IPS DF 4.7 (cell line): ENCODE results near the gene FAM181A.

Experiments
- DNase-seq: peaks from one replicate; pipeline ENCODE4 v3.0.0-alpha.2; 2013; ENCODE audit warnings: low spot score; ENCODE audit errors: extremely low read depth

The FAM181A gene

DNA sequence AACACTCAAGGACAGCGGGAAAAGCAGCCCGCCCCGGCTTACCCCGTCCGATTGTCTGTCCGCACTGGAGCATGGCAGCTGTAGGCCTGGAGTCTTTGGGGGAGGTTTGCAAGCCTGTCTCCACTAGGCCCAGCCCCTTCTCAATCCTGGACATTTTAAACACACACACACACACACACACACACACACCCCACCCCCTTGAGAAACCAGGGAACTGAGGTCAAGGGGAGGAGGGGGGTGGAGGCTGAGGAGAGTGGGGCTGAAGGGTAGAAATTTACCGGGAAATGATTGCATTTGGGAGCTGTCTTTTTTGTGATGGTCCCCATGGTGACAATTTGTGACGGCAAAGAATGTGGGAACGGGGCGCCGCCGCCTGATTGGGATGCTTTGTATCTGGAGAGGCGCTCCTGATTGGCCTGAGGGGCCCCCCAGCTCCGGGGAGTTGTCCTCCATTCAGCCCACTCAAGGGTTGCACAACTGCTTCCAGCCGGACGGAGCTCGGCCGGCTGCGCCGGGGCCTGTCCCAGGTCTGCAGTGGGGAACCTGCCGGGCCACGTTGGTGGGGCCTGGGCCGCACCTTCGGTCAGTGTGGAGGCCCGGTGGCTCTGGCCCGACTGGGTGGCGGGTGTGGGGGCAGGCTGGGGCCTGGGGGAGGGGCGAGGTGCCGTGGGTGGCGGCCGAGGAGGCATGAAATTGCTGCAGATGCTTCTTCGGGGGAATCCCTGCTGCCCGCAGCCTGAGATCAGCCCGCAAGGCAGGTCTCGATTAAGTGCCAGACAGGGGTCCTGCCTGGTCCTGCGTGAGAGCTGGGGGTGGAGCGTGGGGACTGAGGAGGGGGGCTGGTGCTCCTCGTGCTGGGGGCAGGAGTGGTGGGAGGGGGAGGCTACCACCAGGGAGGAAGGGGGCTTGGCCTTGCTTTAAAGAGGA, at the start of gene FAM181A:
Gene FAM181A, plus strand, starts transcription at position 472 of the 927 bp plus-strand sequence. CDS start 942 bp downstream, outside the sequence.
- DNase-seq = no peak

DNA sequence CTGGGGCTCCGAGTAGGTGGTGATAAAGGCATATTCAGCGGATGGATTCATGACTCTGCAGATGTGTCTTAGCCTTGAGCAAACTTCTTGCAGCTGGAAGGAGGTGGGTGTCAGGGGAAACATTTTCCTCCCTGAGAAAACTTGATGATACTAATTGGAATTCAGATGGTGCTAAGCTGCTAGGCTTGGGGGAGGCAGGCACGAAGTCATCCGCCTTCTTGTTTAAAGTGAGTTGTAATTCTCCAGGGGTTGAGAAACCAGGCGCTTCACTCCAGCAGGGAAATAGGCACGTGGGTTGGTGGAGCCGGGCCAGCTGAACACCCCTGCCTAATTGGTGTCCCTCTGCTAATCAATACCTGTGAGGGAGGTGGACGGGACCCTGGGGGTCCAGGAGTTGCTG, 48.9 kb upstream of the FAM181A start:
- DNase-seq = no peak

DNA sequence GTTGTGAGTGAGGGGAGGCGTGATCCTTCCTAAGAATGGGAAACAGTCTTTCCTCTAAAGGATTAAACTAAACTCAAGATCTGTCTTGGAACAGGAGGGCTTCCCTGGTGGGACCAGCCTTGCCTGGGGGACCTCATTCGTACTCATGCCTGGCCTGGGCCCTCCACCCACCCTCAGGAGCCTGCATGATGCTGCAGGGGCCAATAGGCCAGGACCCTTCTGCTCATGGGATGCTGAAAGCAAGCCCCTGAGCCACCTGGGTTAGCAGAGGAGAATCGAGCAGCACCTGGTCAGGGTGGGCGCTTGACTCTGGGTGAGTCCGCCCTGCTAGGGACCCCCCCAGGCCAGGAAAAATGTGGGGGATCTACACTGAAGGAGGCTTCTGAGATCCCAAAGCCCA, 48.3 kb upstream of the FAM181A start:
- DNase-seq = no peak

DNA sequence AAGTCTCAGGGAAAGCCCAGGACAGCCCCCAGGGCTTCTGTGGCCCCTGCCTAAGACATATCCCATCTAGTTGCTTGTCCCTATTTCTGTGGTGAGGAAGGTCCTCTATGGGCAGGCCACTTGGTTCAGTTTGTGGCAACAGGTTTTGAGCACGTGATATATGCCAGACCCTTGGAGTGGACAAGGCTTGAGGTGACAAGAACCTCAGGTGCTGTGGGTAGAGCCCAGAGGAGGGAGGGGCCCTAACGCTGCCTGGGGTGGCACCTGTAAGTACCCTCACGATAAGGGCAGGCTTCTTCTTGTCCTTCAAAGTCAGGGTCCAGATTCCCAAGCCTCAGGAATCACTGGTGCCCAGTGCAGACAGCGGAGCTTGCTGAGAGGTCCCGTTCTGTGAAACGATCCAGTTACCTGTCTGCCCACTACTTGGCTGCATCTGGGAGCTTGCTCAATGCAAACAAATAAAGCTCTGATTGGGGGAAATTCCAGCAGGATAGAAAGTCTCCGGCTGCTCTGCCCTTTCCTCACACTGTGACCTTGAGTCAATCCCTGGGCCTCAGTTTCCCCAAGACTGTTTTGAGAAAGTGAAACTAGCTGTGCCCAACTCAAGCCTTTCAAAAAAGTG, 47.7 kb upstream of the FAM181A start:
- DNase-seq = no peak

DNA sequence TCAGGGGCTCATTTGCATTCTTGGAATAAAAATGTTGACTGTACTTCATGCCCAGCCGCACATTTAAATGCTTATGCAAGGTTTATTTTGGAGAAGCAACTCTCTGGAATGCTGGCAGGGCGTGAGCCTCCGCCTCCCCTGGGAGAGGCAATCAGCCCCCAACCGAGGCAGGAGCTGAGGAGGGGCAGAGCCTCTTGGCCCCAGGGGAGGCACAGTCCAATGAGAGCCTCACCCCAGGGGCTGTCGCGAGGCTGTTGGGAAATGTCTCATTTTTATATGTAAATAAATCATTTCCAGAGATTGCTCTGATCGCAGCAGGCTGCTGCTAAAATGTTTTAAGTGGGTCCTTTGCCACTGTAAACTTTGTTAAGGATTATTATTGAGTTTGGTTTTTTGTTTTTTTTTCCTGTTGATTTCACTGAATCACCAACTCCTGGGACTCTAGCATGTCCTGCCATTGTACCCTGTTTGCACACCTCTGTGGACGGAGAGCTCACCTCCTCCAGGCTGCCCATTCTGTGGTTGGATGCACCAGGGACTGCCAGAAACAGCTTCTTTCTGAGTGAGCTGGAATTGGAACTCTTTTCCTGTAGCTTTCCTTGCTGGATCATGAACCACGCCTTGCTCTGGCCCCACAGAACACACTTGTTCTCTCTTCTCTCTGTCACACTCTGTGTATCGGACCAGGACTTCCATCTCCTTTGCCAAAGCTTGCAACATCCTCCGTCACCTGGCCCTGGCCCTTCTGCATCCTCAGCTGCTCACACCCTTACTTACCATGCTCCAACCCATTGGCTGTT, 46.9 kb upstream of the FAM181A start:
- DNase-seq = no peak

DNA sequence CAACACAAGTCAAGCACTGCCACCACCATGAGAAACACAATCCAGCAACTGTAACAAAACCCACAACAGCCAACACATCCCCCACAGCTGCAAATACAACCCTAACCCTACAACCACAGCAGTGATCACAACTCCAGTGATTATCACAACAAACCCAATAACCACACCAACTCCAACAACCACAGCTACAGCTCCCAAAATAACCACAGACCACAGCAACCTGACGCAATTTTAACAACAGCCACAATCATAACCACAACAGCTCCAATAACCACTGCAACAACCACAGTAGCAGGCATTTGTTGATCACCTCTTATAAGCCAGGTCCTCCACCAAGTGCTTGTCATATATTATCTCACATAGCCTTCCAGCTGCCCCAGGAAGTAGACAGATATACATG, 42.2 kb upstream of the FAM181A start:
- no peak for DNase-seq

DNA sequence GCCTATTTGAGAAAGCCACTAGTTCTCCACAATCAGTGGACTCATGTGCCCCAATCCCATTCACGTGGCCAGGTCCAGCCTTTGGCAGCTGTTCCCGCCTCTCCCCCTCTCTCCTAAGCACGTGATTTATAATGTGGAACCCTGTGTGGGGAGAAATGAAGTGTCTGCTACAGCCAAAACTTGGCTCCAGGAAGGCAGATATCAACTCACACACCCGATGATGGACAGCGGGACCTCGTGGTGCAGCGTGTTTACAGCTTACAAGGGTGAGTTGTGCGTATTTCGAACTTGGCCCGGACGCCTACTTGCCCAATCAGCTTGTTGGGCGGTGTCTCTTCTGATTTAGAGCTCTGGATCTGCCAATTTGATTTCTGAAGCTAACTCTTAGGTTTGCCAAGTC, 38.1 kb upstream of the FAM181A start:
- DNase-seq = no peak

DNA sequence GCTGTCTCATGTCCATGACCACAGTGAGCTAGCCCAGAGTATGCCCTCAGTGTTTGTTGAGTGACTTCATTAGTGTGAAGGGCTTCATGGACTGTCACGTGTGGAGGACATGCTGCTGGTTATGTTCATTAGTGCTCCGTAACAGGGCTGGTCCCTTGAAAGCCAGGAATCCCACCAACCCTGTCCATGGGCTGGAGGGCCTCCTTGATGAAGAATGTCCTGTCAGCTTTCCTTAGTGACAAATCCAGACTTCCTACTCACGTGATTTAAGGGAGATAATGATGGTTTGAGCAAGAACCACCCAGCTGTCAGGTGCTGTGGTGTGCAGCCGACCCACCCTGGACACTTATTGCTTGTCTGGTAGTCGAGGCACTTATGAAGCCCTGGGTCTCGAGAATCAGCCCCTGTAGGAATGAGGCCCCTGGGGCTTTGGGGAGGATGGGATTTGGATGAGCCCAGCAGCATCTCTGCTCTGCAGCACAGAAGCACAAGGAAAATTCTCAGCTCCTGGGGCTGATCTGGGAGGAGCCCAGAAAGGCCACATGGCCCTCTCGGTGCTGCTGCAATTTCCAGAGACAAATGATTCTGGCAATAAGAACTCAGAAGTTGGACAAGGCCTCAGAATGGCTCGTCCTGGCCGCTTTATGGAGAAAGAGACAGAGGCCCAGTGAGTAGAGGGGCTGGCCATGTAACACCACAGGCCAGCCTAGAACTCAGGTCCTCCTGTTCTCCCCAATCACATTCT, 37.2 kb upstream of the FAM181A start:
- no peak for DNase-seq

DNA sequence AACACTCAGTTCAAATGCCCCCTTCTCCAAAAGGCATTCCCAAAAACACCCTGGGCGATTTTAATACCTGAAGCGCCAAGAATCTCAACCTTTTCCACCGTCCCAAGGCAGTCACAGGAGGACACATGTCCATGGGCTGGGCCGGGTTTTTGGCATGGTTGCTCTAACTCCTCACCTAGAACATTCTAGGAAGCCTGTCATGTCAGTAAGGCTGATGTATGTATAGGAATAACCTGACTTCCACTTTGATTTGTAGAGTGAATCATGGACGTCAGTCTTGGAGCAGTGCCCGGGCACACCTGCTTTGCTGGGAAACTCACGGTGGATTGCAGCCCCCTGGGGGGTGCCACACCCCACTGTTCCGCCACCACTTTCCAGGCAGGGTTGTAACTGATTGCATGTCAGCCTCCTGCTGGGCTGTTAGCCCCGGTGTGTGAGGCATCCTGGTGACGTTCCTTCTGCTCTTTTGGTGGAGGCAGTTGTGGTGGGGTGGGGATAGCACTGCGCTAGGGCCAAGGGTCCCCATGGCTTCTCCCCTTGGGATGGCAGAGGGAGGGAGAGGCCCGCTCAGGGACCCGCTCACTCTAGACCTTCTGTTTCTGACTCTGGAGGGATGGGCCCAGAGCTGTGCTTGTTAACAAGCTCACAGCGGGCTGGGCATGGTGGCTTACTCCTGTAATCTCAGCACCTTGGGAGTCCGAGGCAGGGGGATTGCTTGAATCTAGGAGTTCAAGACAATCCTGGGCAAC, 35.2 kb upstream of the FAM181A start:
- no peak for DNase-seq

DNA sequence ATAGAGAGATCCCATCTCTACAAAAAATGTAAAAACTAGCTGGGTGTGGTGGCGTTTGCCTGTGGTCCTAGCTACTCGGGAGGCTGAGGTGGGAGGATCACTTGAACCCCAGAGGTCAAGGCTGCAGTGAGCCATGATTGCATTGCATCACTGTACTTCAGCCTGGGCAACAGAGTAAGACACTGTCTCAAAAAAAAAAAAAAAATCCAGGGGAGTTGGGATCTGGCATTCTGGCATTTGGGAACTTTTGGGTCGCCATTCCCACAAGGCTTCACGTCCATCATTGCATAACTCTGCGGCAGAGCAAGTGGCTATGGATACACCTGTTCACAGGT, 34.7 kb upstream of the FAM181A start:
- DNase-seq = no peak

DNA sequence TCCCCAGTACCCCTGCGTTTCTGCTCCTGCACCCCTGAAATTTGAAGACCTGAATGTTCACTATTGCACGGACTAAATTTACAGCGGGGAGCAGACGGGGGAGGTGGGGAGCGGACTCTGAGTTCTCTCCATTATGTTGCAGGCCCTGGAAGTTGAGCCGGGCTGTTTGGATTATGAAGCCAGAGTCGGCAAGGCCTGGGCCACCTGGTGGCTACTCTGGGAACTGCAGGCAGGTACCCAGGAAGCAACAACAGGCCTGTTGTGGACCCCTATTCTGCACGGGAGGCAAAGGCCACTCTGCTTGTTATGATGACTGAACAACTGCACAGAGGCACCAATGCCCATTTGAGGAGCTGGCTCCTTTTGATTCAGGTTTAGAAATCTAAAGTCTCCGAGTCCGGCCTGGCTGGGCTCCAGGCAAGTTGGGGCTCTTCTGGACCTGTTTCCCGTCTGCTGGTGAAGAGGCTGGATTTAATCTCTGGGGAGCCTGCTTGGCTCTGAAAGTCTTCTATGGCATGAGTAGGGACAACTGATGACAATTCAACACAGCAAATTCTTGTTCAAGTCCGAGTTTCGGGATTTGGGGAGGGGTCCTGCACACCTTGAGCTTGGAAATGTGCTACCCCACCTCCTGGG, 34.1 kb upstream of the FAM181A start:
- DNase-seq = no peak

DNA sequence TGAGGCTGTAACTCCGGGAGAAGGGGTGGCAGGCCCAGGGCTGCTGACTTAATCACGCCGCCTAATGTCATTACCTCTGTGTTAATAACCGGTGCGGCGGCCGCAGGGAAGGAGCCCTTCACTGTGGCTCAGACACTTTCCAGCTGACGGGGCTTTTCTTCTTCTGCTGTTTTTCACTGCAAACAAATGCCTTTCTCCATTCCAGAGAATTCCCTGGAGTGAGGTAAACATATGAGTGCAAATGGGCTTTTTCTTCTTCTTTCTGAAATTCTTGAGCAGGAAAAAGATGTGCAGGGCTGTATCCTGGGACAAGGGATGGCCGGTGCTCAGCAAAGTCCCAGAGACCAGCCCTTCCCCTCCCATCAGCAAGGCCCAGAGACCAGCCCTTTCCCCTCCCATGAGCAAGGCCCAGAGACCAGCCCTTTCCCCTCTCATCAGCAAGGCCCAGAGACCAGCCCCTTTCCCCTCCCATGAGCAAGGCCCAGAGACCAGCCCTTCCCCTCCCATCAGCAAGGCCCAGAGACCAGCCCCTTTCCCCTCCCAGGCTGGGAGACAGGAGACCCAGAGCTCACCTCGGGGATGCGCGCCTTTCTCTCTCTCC, 33.4 kb upstream of the FAM181A start:
- no peak for DNase-seq

DNA sequence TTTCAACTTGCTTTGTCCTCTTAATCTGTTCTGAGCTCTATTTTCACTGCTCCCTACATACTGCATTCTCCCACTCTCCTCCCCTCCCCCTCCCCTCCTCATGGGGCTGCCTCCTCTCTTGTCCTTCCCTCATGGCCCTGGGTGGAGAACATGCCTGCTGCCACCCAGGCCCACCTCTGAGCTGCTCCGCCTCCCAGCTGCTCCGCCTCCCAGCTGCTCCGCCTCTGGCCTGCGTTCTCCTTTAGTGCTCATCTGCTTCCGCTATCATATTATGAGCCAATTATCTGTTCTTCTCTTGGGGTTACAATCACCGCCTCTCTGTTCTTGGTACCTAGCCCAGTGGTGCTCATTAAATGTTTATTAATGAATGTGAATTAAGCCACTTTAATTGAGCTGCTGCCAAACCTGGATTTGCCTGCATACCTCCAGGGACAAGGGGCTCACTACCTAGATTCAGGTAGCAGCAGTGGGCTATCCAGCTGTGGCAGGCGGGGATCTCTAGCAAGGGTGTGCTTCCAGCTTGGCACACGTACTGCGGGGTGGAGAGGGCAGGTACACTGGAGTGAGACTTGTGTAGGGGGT, 32.0 kb upstream of the FAM181A start:
- no peak for DNase-seq

DNA sequence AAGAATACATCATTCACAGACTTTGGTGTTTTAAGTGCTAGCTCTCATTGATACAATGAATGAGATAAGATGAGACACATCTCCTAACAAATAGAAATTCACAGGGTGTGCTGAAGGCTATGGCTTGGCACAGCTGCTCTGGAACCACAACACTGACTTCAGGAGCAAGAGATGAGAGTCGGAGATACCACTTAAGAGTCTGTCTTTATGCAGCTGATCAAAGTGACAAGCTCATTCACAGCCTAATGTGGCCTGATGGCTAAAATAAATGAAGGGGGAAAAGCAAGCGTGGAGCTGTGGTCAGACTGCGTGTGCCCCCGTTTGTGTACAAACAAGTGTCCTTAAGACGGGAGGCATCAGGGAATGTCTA, 29.7 kb upstream of the FAM181A start:
- no peak for DNase-seq

DNA sequence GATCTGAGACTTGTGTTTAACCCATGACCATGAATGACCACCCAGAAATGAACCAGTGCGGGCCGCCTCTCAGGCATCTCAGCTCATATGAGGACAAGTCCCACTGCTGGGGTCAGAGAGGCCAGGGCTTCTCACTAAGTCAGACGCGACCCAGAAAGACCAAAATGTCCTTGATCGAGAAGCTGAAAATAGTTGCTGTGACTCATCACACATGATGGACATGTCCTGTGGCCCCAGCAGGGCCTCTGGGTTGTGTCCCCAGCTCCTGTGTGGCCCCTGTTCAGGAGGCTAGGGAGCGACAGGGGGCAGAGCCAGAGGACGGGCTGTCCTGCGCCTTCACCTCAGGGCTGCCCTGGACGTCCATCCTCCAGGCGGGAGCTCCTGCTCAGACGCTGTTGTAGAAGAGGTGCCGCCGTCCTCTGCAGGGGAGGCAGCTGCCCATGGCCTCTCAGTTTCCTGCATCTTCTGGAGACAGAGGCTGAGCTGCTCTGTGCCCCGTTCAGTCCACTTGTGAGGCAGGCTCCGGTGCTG, 29.0 kb upstream of the FAM181A start:
- DNase-seq = no peak

DNA sequence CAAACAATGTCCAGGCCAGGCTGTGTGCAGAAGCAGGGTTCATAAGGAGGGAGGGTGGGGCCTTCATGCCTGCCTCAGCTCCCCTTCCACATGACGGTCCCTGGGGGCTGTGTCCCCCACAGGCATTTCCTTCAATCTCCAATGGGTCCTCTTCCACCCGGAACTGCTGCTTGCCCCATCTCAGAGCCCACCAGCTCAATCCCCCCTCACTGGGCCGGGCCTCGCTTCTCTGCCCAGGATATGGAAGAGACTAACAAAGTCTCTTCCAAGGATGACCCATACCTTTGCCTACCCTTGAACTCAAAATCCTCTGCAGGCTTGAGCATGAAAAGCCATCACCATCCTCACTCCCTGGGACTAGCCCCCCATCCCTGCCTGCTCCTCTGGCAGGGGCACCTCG, 28.4 kb upstream of the FAM181A start:
- no peak for DNase-seq

DNA sequence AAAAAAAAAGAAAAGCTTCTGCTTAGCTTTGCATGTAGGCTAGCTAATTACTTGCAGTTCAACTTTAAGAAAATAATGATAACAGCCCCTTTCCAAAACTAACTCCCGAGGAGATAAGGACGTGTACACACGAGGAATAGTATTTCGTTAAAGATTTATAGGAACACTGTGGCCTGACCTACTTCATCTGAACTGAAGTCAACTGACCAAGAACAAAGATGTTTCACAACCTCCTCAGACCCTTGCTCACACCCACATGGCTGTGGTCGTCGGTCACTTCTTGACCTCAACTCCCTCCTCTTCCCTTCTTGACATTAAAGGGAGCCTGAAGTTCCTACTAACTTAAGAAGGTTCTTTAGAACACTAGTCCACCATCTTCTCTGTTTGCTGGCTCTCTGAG, 25.3 kb upstream of the FAM181A start:
- no peak for DNase-seq

DNA sequence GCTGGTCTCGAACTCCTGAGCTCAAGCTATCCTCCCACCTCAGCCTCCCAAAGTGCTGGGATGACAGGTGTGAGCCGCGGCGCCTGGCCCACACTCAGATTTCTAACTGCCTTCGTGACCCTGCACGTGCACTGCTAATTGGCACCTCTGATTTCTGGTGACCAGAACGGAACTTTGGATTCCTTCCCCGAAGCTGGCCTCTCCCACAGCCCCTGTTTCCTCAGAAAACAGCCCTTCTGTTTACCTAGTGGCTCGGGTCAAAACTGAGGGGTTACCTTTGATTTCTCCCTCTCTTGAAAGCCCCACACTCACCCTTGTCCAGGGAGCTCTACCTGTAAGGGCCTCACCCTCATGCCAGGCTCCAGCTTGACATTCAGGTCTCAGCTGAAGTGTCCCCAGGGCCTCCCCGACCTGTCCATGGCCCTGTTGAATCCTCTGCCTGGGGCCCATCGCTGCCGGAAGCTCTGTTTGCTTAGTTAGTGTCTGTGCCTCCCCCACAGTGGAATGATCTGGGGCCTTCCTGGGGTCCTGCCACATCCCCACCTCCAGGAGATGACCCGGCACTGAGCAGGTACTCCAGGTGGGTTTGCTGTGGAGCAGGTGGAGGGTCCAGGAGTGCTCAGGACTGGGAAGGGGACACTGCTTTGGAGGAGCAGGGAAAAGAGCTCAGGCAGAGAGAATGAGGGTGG, 24.4 kb upstream of the FAM181A start:
- DNase-seq = no peak
